ENCODE data around the gene ARL2.
"Not testable (repeated sequence)": the region's sequence is repeated elsewhere in the genome, so short reads cannot be mapped to it uniquely, and the experiment has no call there.

ARL2 gene

GRCh38 chr11:65013888-65014725 lies at the start of gene ARL2:
TSS of gene ARL2 (plus strand) at chr11:65014160. CDS start at chr11:65014208, 48 bp downstream.
- H3K4me2 ChIP-seq: peak within 1 kb of the TSS; percentile 78 to 94 (median 84)
- H3K27me3 ChIP-seq: no peaks in the 10 kb centered on the region
- peaks cover 35 to 53% (median 48%) of the 10 kb centered on the region in 10 experiments for H3K4me1 ChIP-seq
- H3K36me3 ChIP-seq: peaks cover 10 to 20% (median 16%) of the 10 kb centered on the region in 11 experiments; a peak in 21 of 22 replicates
- H3K27ac ChIP-seq: peak within 1 kb of the TSS; percentile 84 to 97 (median 95)
- peak within 1 kb of the TSS; percentile 88 to 94 (median 91) for H3K9ac ChIP-seq
- H3K4me3 ChIP-seq: peak within 1 kb of the TSS; percentile 64 to 89 (median 79)
- H3K9me3 ChIP-seq (replicated peaks in 1 of 11): no peaks in the 10 kb centered on the region
- no peaks in the 10 kb centered on the region for H4K20me1 ChIP-seq
- TF ChIP-seq Cebpa-rat (IDR thresholded peaks at IDR 0.05): no peak

GRCh38 chr11:64967375-64967774 lies 46.6 kb upstream of the ARL2 start:
- Histone ChIP-seq H3K4me3 (no peak overlapping the region), H3K36me3 (no peaks in the 10 kb centered on the region), H3K9me3 (replicated peaks in 1 of 11) (no peaks in the 10 kb centered on the region; a peak in 1 of 22 replicates), H3K4me2 (no peak overlapping the region), H3K9ac (no peak overlapping the region), H4K20me1 (no peaks in the 10 kb centered on the region), H3K27ac (no peak overlapping the region), H3K4me1 (peaks cover 7 to 22% (median 13%) of the 10 kb centered on the region in 10 experiments; a peak in 15 of 20 replicates), H3K27me3 (peaks cover 0 to 14% (median 6%) of the 10 kb centered on the region in 11 experiments; a peak in 12 of 22 replicates)
- TF ChIP-seq Cebpa-rat (IDR thresholded peaks at IDR 0.05): no peak

GRCh38 chr11:64969209-64969608 lies 44.8 kb upstream of the ARL2 start:
- no peak overlapping the region for H3K4me3 ChIP-seq
- no peaks in the 10 kb centered on the region for H3K36me3 ChIP-seq
- H3K4me1 ChIP-seq: peaks cover 6 to 22% (median 12%) of the 10 kb centered on the region in 10 experiments; a peak in 15 of 20 replicates
- H3K9ac ChIP-seq: no peak overlapping the region
- TF ChIP-seq Cebpa-rat (IDR thresholded peaks at IDR 0.05): no peak
- H3K27me3 ChIP-seq: peaks cover 0 to 14% (median 6%) of the 10 kb centered on the region in 11 experiments; a peak in 12 of 22 replicates
- no peaks in the 10 kb centered on the region; a peak in 1 of 22 replicates for H3K9me3 ChIP-seq (replicated peaks in 1 of 11)
- H3K4me2 ChIP-seq: no peak overlapping the region
- no peak overlapping the region for H3K27ac ChIP-seq
- no peaks in the 10 kb centered on the region for H4K20me1 ChIP-seq

GRCh38 chr11:64970731-64971151 lies 43.2 kb upstream of the ARL2 start:
- peaks cover 0 to 14% (median 6%) of the 10 kb centered on the region in 11 experiments; a peak in 12 of 22 replicates for H3K27me3 ChIP-seq
- H3K9me3 ChIP-seq (replicated peaks in 1 of 11): no peaks in the 10 kb centered on the region; a peak in 1 of 22 replicates
- no peak overlapping the region for H3K27ac ChIP-seq
- peak overlapping the region in 6 of 11 experiments; percentile 18 to 63 (median 51); a peak in 9 of 22 replicates for H3K4me2 ChIP-seq
- no peak overlapping the region for H3K9ac ChIP-seq
- peaks cover 0 to 17% (median 11%) of the 10 kb centered on the region in 10 experiments; a peak in 10 of 20 replicates for H3K4me1 ChIP-seq
- H3K4me3 ChIP-seq: no peak overlapping the region
- no peaks in the 10 kb centered on the region for H4K20me1 ChIP-seq
- H3K36me3 ChIP-seq: no peaks in the 10 kb centered on the region
- TF ChIP-seq Cebpa-rat (IDR thresholded peaks at IDR 0.05): no peak

GRCh38 chr11:64971421-64972233 lies 42.3 kb upstream of the ARL2 start, which contains the start of gene MAJIN:
TSS of gene MAJIN (minus strand) at chr11:64972108. CDS start at chr11:64959405, 12,703 bp downstream.
- Histone ChIP-seq H3K27ac (no peak within 1 kb of the TSS; a peak in 1 of 22 replicates), H3K4me3 (no peak within 1 kb of the TSS), H3K36me3 (no peaks in the 10 kb centered on the region), H3K27me3 (peaks cover 0 to 14% (median 6%) of the 10 kb centered on the region in 11 experiments; a peak in 12 of 22 replicates), H3K4me2 (peak within 1 kb of the TSS; percentile 18 to 66 (median 55)), H4K20me1 (no peaks in the 10 kb centered on the region), H3K9ac (peak within 1 kb of the TSS in 1 of 11 experiments; percentile 8; a peak in 1 of 22 replicates), H3K4me1 (peaks cover 0 to 17% (median 11%) of the 10 kb centered on the region in 10 experiments; a peak in 10 of 20 replicates), H3K9me3 (replicated peaks in 1 of 11) (no peaks in the 10 kb centered on the region; a peak in 1 of 22 replicates)
- no peak for TF ChIP-seq Cebpa-rat (IDR thresholded peaks at IDR 0.05)

- Histone ChIP-seq H3K9me3 (replicated peaks in 1 of 11) (no peaks in the 10 kb centered on the region; a peak in 1 of 22 replicates), H3K27ac (no peak overlapping the region), H4K20me1 (no peaks in the 10 kb centered on the region; a peak in 1 of 22 replicates), H3K4me1 (peaks cover 0 to 17% (median 11%) of the 10 kb centered on the region in 10 experiments; a peak in 10 of 20 replicates), H3K4me3 (no peak overlapping the region), H3K9ac (no peak overlapping the region), H3K27me3 (peaks cover 0 to 14% (median 6%) of the 10 kb centered on the region in 11 experiments; a peak in 12 of 22 replicates), H3K4me2 (no peak overlapping the region), H3K36me3 (no peaks in the 10 kb centered on the region)
- TF ChIP-seq Cebpa-rat (IDR thresholded peaks at IDR 0.05): no peak
These were observed 39.8 kb upstream of the ARL2 start for GRCh38 chr11:64974124-64974523.

GRCh38 chr11:64976651-64977050 lies 37.3 kb upstream of the ARL2 start:
- Histone ChIP-seq H3K36me3 (no peaks in the 10 kb centered on the region), H3K9me3 (replicated peaks in 1 of 11) (no peaks in the 10 kb centered on the region; a peak in 1 of 22 replicates), H3K4me3 (no peak overlapping the region), H4K20me1 (no peaks in the 10 kb centered on the region; a peak in 1 of 22 replicates), H3K4me2 (no peak overlapping the region), H3K27ac (no peak overlapping the region), H3K4me1 (peaks cover 0 to 7% (median 3%) of the 10 kb centered on the region in 10 experiments; a peak in 9 of 20 replicates), H3K9ac (no peak overlapping the region), H3K27me3 (peaks cover 0 to 7% (median 3%) of the 10 kb centered on the region in 11 experiments; a peak in 10 of 22 replicates)
- TF ChIP-seq Cebpa-rat (IDR thresholded peaks at IDR 0.05): no peak

- not testable (repeated sequence) for H3K27ac ChIP-seq; H3K36me3 ChIP-seq; H4K20me1 ChIP-seq; H3K9ac ChIP-seq; H3K27me3 ChIP-seq; H3K4me2 ChIP-seq; H3K9me3 ChIP-seq (replicated peaks in 1 of 11); H3K4me3 ChIP-seq
- peaks cover 0 to 25% (median 11%) of the 10 kb centered on the region in 10 experiments; a peak in 14 of 20 replicates for H3K4me1 ChIP-seq
These were observed 30.6 kb upstream of the ARL2 start for GRCh38 chr11:64983339-64983738.
